C4-2B (cell line): ENCODE results near the gene PLK1.

Experiments
- CTCF ChIP-seq: fragments of 450-650 bp; conservative IDR thresholded peaks from 2 replicates; pipeline ENCODE4 v1.5.1; 2017; ENCODE audit warnings: mild to moderate bottlenecking
- ZFX ChIP-seq: fragments of 450-650 bp; IDR thresholded peaks from 2 replicates; pipeline ENCODE4 v1.6.1; 2017

DNA sequence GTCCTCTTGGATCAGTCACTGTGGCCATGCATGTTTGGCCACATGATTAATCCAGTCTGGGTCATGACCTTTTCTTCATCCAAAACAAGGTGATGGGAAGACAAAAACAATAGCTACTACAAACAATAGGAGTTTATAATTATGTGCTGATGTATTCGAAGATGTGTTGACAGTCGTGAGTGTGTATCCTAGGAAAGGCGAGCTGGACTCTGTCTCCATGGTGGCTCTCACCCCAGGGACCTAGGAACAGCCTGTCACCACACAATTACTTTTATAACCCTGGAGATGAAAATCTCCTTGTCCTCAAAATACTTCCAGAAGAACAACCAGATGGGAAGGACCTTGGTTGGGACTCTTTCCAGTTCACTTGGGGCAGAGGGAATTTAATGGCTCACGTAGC lies 9.8 kb upstream of the PLK1 start:
- TF ChIP-seq CTCF, result no peak
- no peak for TF ChIP-seq ZFX
